Thyroid gland (tissue), 4 donors: ENCODE data around the gene STK38. TPM values are rescaled to one million over a fixed set of nuclear protein-coding genes. Genes with fewer than 3 reads are reported as not detected.
"Not testable (repeated sequence)": the region's sequence is repeated elsewhere in the genome, so short reads cannot be mapped to it uniquely, and the experiment has no call there.

Experiments used
- DNase-seq, 2 donors: peaks; one replicate each; pipeline ENCODE4 v3.0.0-alpha.2; 2019
- H3K27ac ChIP-seq, 3 donors: fragments of 200-600 bp; sonication (generic); 1 replicate in 2 of 3; 2 replicates in 1 of 3; pipeline ENCODE4 v1.5.1; 2016 to 2019; ENCODE audit warnings: mild to moderate bottlenecking in 1 of 3, moderate library complexity in 1 of 3
- H3K27me3 ChIP-seq: fragments of 200-600 bp; sonication (generic); one replicate; pipeline ENCODE4 v1.5.1; 2019
- H3K36me3 ChIP-seq, 2 donors: fragments of 200-600 bp; sonication (generic); one replicate each; pipeline ENCODE4 v1.5.1; 2016 to 2019
- H3K4me1 ChIP-seq, 2 donors: fragments of 200-600 bp; sonication (generic); one replicate each; pipeline ENCODE4 v1.5.1; 2017 to 2019
- H3K4me3 ChIP-seq, 3 donors: fragments of 200-600 bp; sonication (generic); replicated peaks in 1 of 3; 1 replicate in 2 of 3; 2 replicates in 1 of 3; pipeline ENCODE4 v1.5.1; 2016; ENCODE audit warnings: mild to moderate bottlenecking in 1 of 3
- H3K9me3 ChIP-seq: fragments of 200-600 bp; sonication (generic); one replicate; pipeline ENCODE4 v1.5.1; 2017
- POLR2A ChIP-seq, 2 donors: fragments of 450-650 bp; IDR thresholded peaks; one replicate each; pipeline ENCODE4 v1.6.1; 2017; ENCODE audit warnings: antibody characterized with exemption in 2 of 2, mild to moderate bottlenecking in 2 of 2, moderate library complexity in 1 of 2
- WGBS, 2 donors: methylation state at CpG; one replicate each; pipeline ENCODE4 v1.1.5; 2017; 5-methylcytosine and 5-hydroxymethylcytosine counted together
- intact Hi-C: fragments of 100-400 bp; cut with DNase I; formaldehyde crosslinking; loops from one replicate; pipeline ENCODE4 v1.15.1; 2023
- total RNA-seq, 4 donors: library from RNA; depleted of rRNA; stranded (reverse); fragments of >200 nt; gene quantifications; one replicate each; pipeline ENCODE4 v1.2.3, GENCODE V29; 2016
- TF ChIP-seq, protein P1 (sequence below), 6 experiments: fragments of 200-600 bp in 3 of 6; fragments of 450-650 bp in 3 of 6; sonication (generic) in 3 of 6; IDR thresholded peaks; one replicate each; pipeline ENCODE4 v1.5.1; 2016 to 2019; ENCODE audit warnings: antibody characterized with exemption in 6 of 6, mild to moderate bottlenecking in 2 of 6, inconsistent platforms in 1 of 6, moderate library complexity in 1 of 6

Gene STK38
- total RNA-seq, 4 donors from 2014 or later: 11.9 to 21.9 (median 14.1) TPM

GRCh38 chr6:36576578-36576977 lies 29.3 kb upstream of the STK38 start:
- intact Hi-C loops: no loop called here
- Histone ChIP-seq H3K9me3 (no peaks in the 10 kb centered on the region), H3K27ac (peak overlapping the region in 2 of 3 donors; percentile 21 to 33), H3K36me3 (no peaks in the 10 kb centered on the region), H3K4me3 (no peak overlapping the region), H3K4me1 (peaks cover 4 to 28% of the 10 kb centered on the region in 2 donors), H3K27me3 (no peaks in the 10 kb centered on the region)
- 91 to 96% methylated on average over 7 of the region's 7 CpGs for WGBS, 2 donors
- no peak for DNase-seq
- TF ChIP-seq POLR2A (IDR thresholded peaks at IDR 0.05): no peak
- TF ChIP-seq, protein P1, sequence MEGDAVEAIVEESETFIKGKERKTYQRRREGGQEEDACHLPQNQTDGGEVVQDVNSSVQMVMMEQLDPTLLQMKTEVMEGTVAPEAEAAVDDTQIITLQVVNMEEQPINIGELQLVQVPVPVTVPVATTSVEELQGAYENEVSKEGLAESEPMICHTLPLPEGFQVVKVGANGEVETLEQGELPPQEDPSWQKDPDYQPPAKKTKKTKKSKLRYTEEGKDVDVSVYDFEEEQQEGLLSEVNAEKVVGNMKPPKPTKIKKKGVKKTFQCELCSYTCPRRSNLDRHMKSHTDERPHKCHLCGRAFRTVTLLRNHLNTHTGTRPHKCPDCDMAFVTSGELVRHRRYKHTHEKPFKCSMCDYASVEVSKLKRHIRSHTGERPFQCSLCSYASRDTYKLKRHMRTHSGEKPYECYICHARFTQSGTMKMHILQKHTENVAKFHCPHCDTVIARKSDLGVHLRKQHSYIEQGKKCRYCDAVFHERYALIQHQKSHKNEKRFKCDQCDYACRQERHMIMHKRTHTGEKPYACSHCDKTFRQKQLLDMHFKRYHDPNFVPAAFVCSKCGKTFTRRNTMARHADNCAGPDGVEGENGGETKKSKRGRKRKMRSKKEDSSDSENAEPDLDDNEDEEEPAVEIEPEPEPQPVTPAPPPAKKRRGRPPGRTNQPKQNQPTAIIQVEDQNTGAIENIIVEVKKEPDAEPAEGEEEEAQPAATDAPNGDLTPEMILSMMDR (IDR thresholded peaks at IDR 0.05): no peak

GRCh38 chr6:36574679-36575078 lies 27.4 kb upstream of the STK38 start:
- Histone ChIP-seq H3K9me3 (no peaks in the 10 kb centered on the region), H3K36me3 (no peaks in the 10 kb centered on the region), H3K4me1 (peaks cover 4 to 24% of the 10 kb centered on the region in 2 donors), H3K27me3 (no peaks in the 10 kb centered on the region), H3K27ac (no peak overlapping the region), H3K4me3 (no peak overlapping the region)
- TF ChIP-seq, protein P1 (IDR thresholded peaks at IDR 0.05): no peak
- no peak for TF ChIP-seq POLR2A (IDR thresholded peaks at IDR 0.05)
- intact Hi-C loops: no loop called here
- no peak for DNase-seq

- H3K36me3 ChIP-seq, H3K4me3 ChIP-seq, DNase-seq, H3K27ac ChIP-seq, H3K27me3 ChIP-seq, intact Hi-C loops, H3K9me3 ChIP-seq, H3K4me1 ChIP-seq: not testable (repeated sequence)
- WGBS, 2 donors: 93 to 96% methylated on average over 12 of the region's 12 CpGs
These were observed 25.4 kb upstream of the STK38 start for GRCh38 chr6:36572353-36573311.

GRCh38 chr6:36571122-36572043 lies 24.1 kb upstream of the STK38 start:
- no peaks in the 10 kb centered on the region for H3K9me3 ChIP-seq
- intact Hi-C loops: no loop called here

DNA sequence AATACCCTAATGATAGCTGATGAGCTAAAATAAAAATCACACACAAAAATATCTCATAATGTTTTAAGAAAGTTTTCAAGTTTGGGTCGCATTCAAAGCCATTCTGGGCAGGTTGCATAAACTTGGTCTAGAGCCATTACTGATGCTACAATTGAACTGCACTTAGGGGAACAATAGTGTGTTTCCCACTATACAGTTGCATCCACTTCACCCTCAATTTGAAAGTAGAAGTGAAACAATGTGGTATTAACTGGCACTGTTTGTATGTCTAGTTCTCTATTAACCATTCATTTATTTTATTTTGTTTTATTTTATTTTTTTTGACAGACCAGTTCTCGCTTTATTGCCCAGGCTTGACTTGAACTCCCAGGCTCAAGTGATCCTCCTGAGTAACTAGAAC lies 23.0 kb upstream of the STK38 start:
- Histone ChIP-seq H3K36me3 (no peaks in the 10 kb centered on the region), H3K4me1 (no peaks in the 10 kb centered on the region), H3K9me3 (no peaks in the 10 kb centered on the region), H3K27me3 (no peaks in the 10 kb centered on the region), H3K4me3 (no peak overlapping the region), H3K27ac (no peak overlapping the region)
- TF ChIP-seq POLR2A (IDR thresholded peaks at IDR 0.05): no peak
- TF ChIP-seq, protein P1 (IDR thresholded peaks at IDR 0.05): no peak
- no peak for DNase-seq
- WGBS, 2 donors: 91 to 92% methylated on average over 2 of the region's 2 CpGs
- intact Hi-C loops: no loop called here

More at GRCh38 chr6:36571122-36572043, 24.1 kb upstream of the STK38 start:
- Histone ChIP-seq H3K27ac (no peak overlapping the region), H3K36me3 (no peaks in the 10 kb centered on the region), H3K4me3 (no peak overlapping the region), H3K4me1 (no peaks in the 10 kb centered on the region), H3K27me3 (no peaks in the 10 kb centered on the region)
- DNase-seq: no peak
- TF ChIP-seq, protein P1 (IDR thresholded peaks at IDR 0.05): no peak
- TF ChIP-seq POLR2A (IDR thresholded peaks at IDR 0.05): no peak
- WGBS, 2 donors: 90 to 92% methylated on average over 4 of the region's 4 CpGs
